HG03066 (cell line): Measurements from ENCODE around the gene UBA1.

Experiments used
- ATAC-seq: cut with Tn5 transposase; IDR thresholded peaks from one replicate; pipeline ENCODE4 v1.9.1; 2021; ENCODE audit warnings: low read depth; ENCODE audit not compliant: unreplicated experiment

Gene UBA1

GRCh38 chrX:47226531-47227333 is 33.1 kb downstream of the UBA1 start:
- no peak for ATAC-seq

GRCh38 chrX:47227334-47227583 is 33.6 kb downstream of the UBA1 start:
- no peak for ATAC-seq

- no peak for ATAC-seq
These were observed 35.1 kb downstream of the UBA1 start for GRCh38 chrX:47228550-47229270.

GRCh38 chrX:47229427-47229826 is 35.8 kb downstream of the UBA1 start:
- no peak for ATAC-seq

GRCh38 chrX:47230136-47230868 is 36.7 kb downstream of the UBA1 start:
- ATAC-seq: no peak

GRCh38 chrX:47231167-47231566 is 37.5 kb downstream of the UBA1 start:
- no peak for ATAC-seq

- no peak for ATAC-seq
These were observed 38.7 kb downstream of the UBA1 start for GRCh38 chrX:47232197-47232802.

GRCh38 chrX:47232803-47233332 is 39.2 kb downstream of the UBA1 start, which contains the start of gene USP11:
Gene USP11 (plus strand): TSS chrX:47233009. CDS start chrX:47233044, 35 bp downstream.
- peak; percentile 42 for ATAC-seq

- ATAC-seq: peak; percentile 95
These were observed 39.9 kb downstream of the UBA1 start for GRCh38 chrX:47233333-47234113.

- ATAC-seq: no peak
These were observed 41.0 kb downstream of the UBA1 start for GRCh38 chrX:47234583-47234982.

- no peak for ATAC-seq
These were observed 42.1 kb downstream of the UBA1 start for GRCh38 chrX:47235691-47236103.

- ATAC-seq: no peak
These were observed 45.6 kb downstream of the UBA1 start for GRCh38 chrX:47239199-47239598.

GRCh38 chrX:47239898-47240545 is 46.4 kb downstream of the UBA1 start:
- ATAC-seq: no peak

GRCh38 chrX:47240619-47241018 is 47.0 kb downstream of the UBA1 start:
- no peak for ATAC-seq

- no peak for ATAC-seq
These were observed 47.8 kb downstream of the UBA1 start for GRCh38 chrX:47241201-47242011.

- ATAC-seq: no peak
These were observed 48.7 kb downstream of the UBA1 start for GRCh38 chrX:47242321-47242720.

- no peak for ATAC-seq
These were observed 49.7 kb downstream of the UBA1 start for GRCh38 chrX:47243351-47243750.

- no peak for ATAC-seq
These were observed 51.0 kb downstream of the UBA1 start for GRCh38 chrX:47244676-47245075.

GRCh38 chrX:47245156-47245555 is 51.5 kb downstream of the UBA1 start:
- ATAC-seq: no peak
